DOHH2 (cell line): ENCODE measurements around the gene EHMT2.
"Not testable (repeated sequence)": the region's sequence is repeated elsewhere in the genome, so short reads cannot be mapped to it uniquely, and the experiment has no call there.

Experiments used
- H3F3A ChIP-seq: fragments of 200-600 bp; sonication (generic), shearing (Covaris generic); 2 replicates; pipeline ENCODE4 v1.6.0; 2016; ENCODE audit warnings: antibody characterized with exemption, mild to moderate bottlenecking; ENCODE audit not compliant: control insufficient read depth, insufficient read depth
- H3K27ac ChIP-seq: fragments of 200-600 bp; sonication (generic); 2 replicates; pipeline ENCODE4 v1.5.1; 2014; ENCODE audit warnings: low read depth, mild to moderate bottlenecking, low read length, moderate library complexity
- H3K27me3 ChIP-seq: fragments of 200-600 bp; sonication (generic); 2 replicates; pipeline ENCODE4 v1.6.1; 2014; ENCODE audit warnings: mild to moderate bottlenecking, low read length, mixed read lengths; ENCODE audit not compliant: control insufficient read depth
- H3K36me3 ChIP-seq: fragments of 200-600 bp; sonication (generic); 2 replicates; pipeline ENCODE4 v1.6.1; 2014; ENCODE audit warnings: mild to moderate bottlenecking, low read length, moderate library complexity, mixed read lengths; ENCODE audit not compliant: control insufficient read depth
- H3K4me1 ChIP-seq: fragments of 200-600 bp; sonication (generic); 2 replicates; pipeline ENCODE4 v1.6.1; 2014; ENCODE audit warnings: mild to moderate bottlenecking, low read length, mixed read lengths; ENCODE audit not compliant: control insufficient read depth
- H3K4me2 ChIP-seq: fragments of 200-600 bp; sonication (generic); 2 replicates; pipeline ENCODE4 v1.6.0; 2014; ENCODE audit warnings: mild to moderate bottlenecking, low read length, moderate library complexity
- H3K4me3 ChIP-seq: fragments of 200-600 bp; sonication (generic); 2 replicates; pipeline ENCODE4 v1.5.1; 2014; ENCODE audit warnings: mild to moderate bottlenecking, low read length, mixed read lengths
- H3K79me2 ChIP-seq: fragments of 200-600 bp; sonication (generic); 2 replicates; pipeline ENCODE4 v1.6.1; 2014; ENCODE audit warnings: mild to moderate bottlenecking, low read length, mixed read lengths; ENCODE audit not compliant: control insufficient read depth
- H3K9me2 ChIP-seq: fragments of 200-600 bp; sonication (generic); replicated peaks from 2 replicates; pipeline ENCODE4 v1.6.1; 2014; ENCODE audit warnings: mild to moderate bottlenecking, low read length, mixed read lengths; ENCODE audit not compliant: control insufficient read depth
- H3K9me3 ChIP-seq: fragments of 200-600 bp; sonication (generic); 2 replicates; pipeline ENCODE4 v1.6.1; 2014; ENCODE audit warnings: antibody characterized with exemption, low read length, mixed read lengths; ENCODE audit not compliant: control insufficient read depth, insufficient read depth
- H4K20me1 ChIP-seq: fragments of 200-600 bp; sonication (generic); 2 replicates; pipeline ENCODE4 v1.6.0; 2014; ENCODE audit warnings: low read depth, mild to moderate bottlenecking, antibody characterized with exemption, low read length, moderate library complexity; ENCODE audit not compliant: control insufficient read depth, insufficient read depth
- CTCF ChIP-seq: fragments of 200-600 bp; sonication (generic); IDR thresholded peaks from one replicate; pipeline ENCODE4 v1.5.1; 2014; ENCODE audit warnings: antibody characterized with exemption, mild to moderate bottlenecking, low read depth, low read length; ENCODE audit not compliant: poor library complexity, severe bottlenecking
- EZH2phosphoT487 ChIP-seq: fragments of 200-600 bp; sonication (generic); IDR thresholded peaks from 2 replicates; pipeline ENCODE4 v1.6.1; 2017; ENCODE audit warnings: borderline replicate concordance, mild to moderate bottlenecking, antibody characterized with exemption, low read length, moderate library complexity, mixed read lengths

The EHMT2 gene

GRCh38 chr6:31915351-31915750 is 17.9 kb upstream of the EHMT2 start:
- Histone ChIP-seq H3K27me3 (peaks cover 1% of the 10 kb centered on the region), H3K9me3 (no peaks in the 10 kb centered on the region), H3F3A (no peaks in the 10 kb centered on the region), H3K4me3 (no peak overlapping the region), H4K20me1 (no peaks in the 10 kb centered on the region), H3K9me2 (no peaks in the 10 kb centered on the region), H3K79me2 (no peaks in the 10 kb centered on the region), H3K36me3 (no peaks in the 10 kb centered on the region), H3K4me2 (no peak overlapping the region), H3K27ac (no peak overlapping the region), H3K4me1 (peaks cover 7% of the 10 kb centered on the region)
- no peak for TF ChIP-seq CTCF
- TF ChIP-seq EZH2phosphoT487: no peak

GRCh38 chr6:31911826-31912585 is 14.5 kb upstream of the EHMT2 start:
- no peaks in the 10 kb centered on the region for H4K20me1 ChIP-seq
- no peak overlapping the region for H3K27ac ChIP-seq
- H3K4me1 ChIP-seq: peaks cover 11% of the 10 kb centered on the region
- no peaks in the 10 kb centered on the region for H3K79me2 ChIP-seq
- no peaks in the 10 kb centered on the region for H3K9me2 ChIP-seq
- H3K9me3 ChIP-seq: no peaks in the 10 kb centered on the region
- H3K4me3 ChIP-seq: no peak overlapping the region
- H3K36me3 ChIP-seq: no peaks in the 10 kb centered on the region
- no peak for TF ChIP-seq CTCF
- no peak for TF ChIP-seq EZH2phosphoT487
- H3K4me2 ChIP-seq: no peak overlapping the region
- no peaks in the 10 kb centered on the region for H3F3A ChIP-seq
- peaks cover 10% of the 10 kb centered on the region for H3K27me3 ChIP-seq

- not testable (repeated sequence) for H3K36me3 ChIP-seq, H3K4me1 ChIP-seq, H3K27ac ChIP-seq, H3K9me3 ChIP-seq, H3K9me2 ChIP-seq, H3F3A ChIP-seq, H3K79me2 ChIP-seq, H3K4me3 ChIP-seq, H3K4me2 ChIP-seq, H4K20me1 ChIP-seq
- H3K27me3 ChIP-seq: peaks cover 23% of the 10 kb centered on the region
Observed at GRCh38 chr6:31909298-31909697, 11.8 kb upstream of the EHMT2 start.

GRCh38 chr6:31908791-31909190 is 11.3 kb upstream of the EHMT2 start:
- no peak for TF ChIP-seq CTCF
- TF ChIP-seq EZH2phosphoT487: no peak
- Histone ChIP-seq H3K27ac (no peak overlapping the region), H3K4me1 (peaks cover 4% of the 10 kb centered on the region), H4K20me1 (no peaks in the 10 kb centered on the region), H3K36me3 (no peaks in the 10 kb centered on the region), H3K9me3 (no peaks in the 10 kb centered on the region), H3K79me2 (no peaks in the 10 kb centered on the region), H3F3A (peaks cover under 1% of the 10 kb centered on the region), H3K4me3 (no peak overlapping the region), H3K9me2 (no peaks in the 10 kb centered on the region), H3K4me2 (no peak overlapping the region), H3K27me3 (peaks cover 23% of the 10 kb centered on the region)

GRCh38 chr6:31908255-31908654 is 10.8 kb upstream of the EHMT2 start:
- not testable (repeated sequence) for H3K27ac ChIP-seq

More at GRCh38 chr6:31908255-31908654, 10.8 kb upstream of the EHMT2 start:
- peaks cover 24% of the 10 kb centered on the region for H3K27me3 ChIP-seq
- not testable (repeated sequence) for H3F3A ChIP-seq, H3K4me2 ChIP-seq, H3K36me3 ChIP-seq, H3K4me3 ChIP-seq, H3K4me1 ChIP-seq, H3K9me3 ChIP-seq, H4K20me1 ChIP-seq, H3K9me2 ChIP-seq, H3K79me2 ChIP-seq
